ENCODE measurements around the gene DNMT1.

The DNMT1 gene

GRCh38 chr19:10233946-10234345, 39.2 kb upstream of the DNMT1 start:
- TF ChIP-seq CTCF (IDR thresholded peaks at IDR 0.05; ENCODE audit: borderline replicate concordance, control extremely low read depth, extremely low read depth, insufficient read depth, missing control alignments) = no peak
- DNase-seq (ENCODE audit: low spot score) = no peak
- in situ Hi-C loops (cut with MboI; ENCODE audit: low sequenced_read_pairs, unreplicated experiment) = loop anchor here (25.0 kb wide), 1 partner anchor 297 kb away; the partner anchor contains the start of gene OLFM2

GRCh38 chr19:10231612-10232228, 37.0 kb upstream of the DNMT1 start:
- no peak for TF ChIP-seq CTCF (IDR thresholded peaks at IDR 0.05; ENCODE audit: borderline replicate concordance, control extremely low read depth, extremely low read depth, insufficient read depth, missing control alignments)
- no peak for DNase-seq (ENCODE audit: low spot score)
- in situ Hi-C loops (cut with MboI; ENCODE audit: low sequenced_read_pairs, unreplicated experiment) = loop anchor here (25.0 kb wide), 1 partner anchor 294 kb away; the partner anchor contains the start of gene OLFM2

GRCh38 chr19:10230861-10231611, 36.3 kb upstream of the DNMT1 start, which contains the start of gene S1PR2:
S1PR2 (minus strand) TSS chr19:10231331; CDS start chr19:10224905, 6,426 bp downstream.
- in situ Hi-C loops (cut with MboI; ENCODE audit: low sequenced_read_pairs, unreplicated experiment) = loop anchor here (25.0 kb wide), 1 partner anchor 294 kb away; the partner anchor contains the start of gene OLFM2
- no peak for TF ChIP-seq CTCF (IDR thresholded peaks at IDR 0.05; ENCODE audit: borderline replicate concordance, control extremely low read depth, extremely low read depth, insufficient read depth, missing control alignments)
- peak; percentile 91 for DNase-seq (ENCODE audit: low spot score)

- peak; percentile 4 for TF ChIP-seq CTCF (IDR thresholded peaks at IDR 0.05; ENCODE audit: borderline replicate concordance, control extremely low read depth, extremely low read depth, insufficient read depth, missing control alignments)
- in situ Hi-C loops (cut with MboI; ENCODE audit: low sequenced_read_pairs, unreplicated experiment) = loop anchor here (25.0 kb wide), 1 partner anchor 293 kb away; the partner anchor contains the start of gene OLFM2
- peak; percentile 62 for DNase-seq (ENCODE audit: low spot score)
Observed at GRCh38 chr19:10230173-10230860, 35.6 kb upstream of the DNMT1 start.

GRCh38 chr19:10228920-10229319, 34.2 kb upstream of the DNMT1 start:
- peak; percentile 64 for TF ChIP-seq CTCF (IDR thresholded peaks at IDR 0.05; ENCODE audit: borderline replicate concordance, control extremely low read depth, extremely low read depth, insufficient read depth, missing control alignments)
- in situ Hi-C loops (cut with MboI; ENCODE audit: low sequenced_read_pairs, unreplicated experiment) = loop anchor here (25.0 kb wide), 1 partner anchor 292 kb away; the partner anchor contains the start of gene OLFM2

GRCh38 chr19:10228393-10228792, 33.6 kb upstream of the DNMT1 start:
- DNase-seq (ENCODE audit: low spot score) = peak; percentile 20
- in situ Hi-C loops (cut with MboI; ENCODE audit: low sequenced_read_pairs, unreplicated experiment) = loop anchor here (25.0 kb wide), 1 partner anchor 291 kb away; the partner anchor contains the start of gene OLFM2
- no peak for TF ChIP-seq CTCF (IDR thresholded peaks at IDR 0.05; ENCODE audit: borderline replicate concordance, control extremely low read depth, extremely low read depth, insufficient read depth, missing control alignments)

More at GRCh38 chr19:10228920-10229319, 34.2 kb upstream of the DNMT1 start:
- DNase-seq (ENCODE audit: low spot score) = peak; percentile 70

Measured in GM13976 (cell line).